HG02885 (cell line): ENCODE data around the gene NCCRP1.

Experiments used
- ATAC-seq: cut with Tn5 transposase; IDR thresholded peaks from one replicate; pipeline ENCODE4 v1.9.1; 2021; ENCODE audit warnings: mild to moderate bottlenecking; ENCODE audit not compliant: unreplicated experiment, poor library complexity

Gene NCCRP1

DNA sequence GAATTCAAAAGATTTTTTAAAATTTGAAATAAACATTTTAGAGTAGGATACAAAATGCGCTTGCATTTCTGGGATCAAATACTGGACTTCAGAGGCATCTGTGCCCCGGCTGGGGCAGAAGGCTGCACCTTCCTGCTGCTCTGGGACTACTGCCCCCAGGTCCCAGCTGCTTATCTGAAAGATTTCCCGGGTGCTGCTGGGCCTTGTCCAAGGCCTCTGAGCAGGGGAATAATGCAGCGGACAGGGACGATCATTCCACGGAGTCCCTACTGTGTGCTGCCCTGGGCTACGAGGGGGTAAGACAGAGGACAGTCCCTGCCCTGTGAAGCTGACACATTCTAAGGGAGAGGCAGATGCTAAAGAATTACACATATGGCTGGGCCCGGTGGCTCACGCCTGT lies 33.1 kb upstream of the NCCRP1 start:
- ATAC-seq: no peak

DNA sequence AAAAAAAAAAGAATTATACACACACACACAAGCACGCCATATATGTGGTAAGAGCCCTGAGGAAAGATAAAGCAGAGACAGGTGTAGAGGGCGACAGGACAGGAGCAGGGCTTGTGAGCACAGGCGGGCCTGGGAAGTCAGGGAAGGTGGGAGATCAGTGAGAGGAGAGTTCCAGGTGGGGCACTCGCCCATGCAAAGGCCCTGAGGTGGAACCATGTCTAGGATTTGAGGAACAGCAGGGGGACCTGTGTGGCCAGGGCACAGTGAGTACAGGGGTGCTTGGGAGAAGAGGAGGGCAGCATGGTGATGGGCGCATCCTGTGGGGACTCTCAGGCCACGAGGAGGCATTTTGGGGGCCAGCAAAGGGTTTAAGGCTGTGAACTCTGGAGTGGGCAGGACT lies 32.5 kb upstream of the NCCRP1 start:
- no peak for ATAC-seq

DNA sequence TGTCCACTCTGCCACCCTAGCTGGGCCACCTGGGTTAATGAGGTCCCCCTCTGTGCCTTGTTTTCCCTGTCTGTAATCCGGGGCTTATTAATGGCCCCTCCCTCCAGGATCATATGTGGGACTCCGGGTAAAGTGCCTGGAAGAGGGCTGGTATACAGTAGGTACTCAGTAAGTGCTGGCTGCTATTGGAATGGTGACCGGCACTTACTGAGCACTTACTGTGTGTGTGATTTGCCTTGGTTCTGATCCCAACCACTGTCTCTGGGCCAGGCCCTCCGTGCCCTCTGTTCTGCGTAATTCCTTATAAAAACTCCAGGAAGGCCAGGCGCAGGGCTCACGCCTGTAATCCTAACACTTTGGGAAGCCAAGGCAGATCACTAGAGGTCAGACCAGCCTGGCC lies 30.9 kb upstream of the NCCRP1 start:
- no peak for ATAC-seq

DNA sequence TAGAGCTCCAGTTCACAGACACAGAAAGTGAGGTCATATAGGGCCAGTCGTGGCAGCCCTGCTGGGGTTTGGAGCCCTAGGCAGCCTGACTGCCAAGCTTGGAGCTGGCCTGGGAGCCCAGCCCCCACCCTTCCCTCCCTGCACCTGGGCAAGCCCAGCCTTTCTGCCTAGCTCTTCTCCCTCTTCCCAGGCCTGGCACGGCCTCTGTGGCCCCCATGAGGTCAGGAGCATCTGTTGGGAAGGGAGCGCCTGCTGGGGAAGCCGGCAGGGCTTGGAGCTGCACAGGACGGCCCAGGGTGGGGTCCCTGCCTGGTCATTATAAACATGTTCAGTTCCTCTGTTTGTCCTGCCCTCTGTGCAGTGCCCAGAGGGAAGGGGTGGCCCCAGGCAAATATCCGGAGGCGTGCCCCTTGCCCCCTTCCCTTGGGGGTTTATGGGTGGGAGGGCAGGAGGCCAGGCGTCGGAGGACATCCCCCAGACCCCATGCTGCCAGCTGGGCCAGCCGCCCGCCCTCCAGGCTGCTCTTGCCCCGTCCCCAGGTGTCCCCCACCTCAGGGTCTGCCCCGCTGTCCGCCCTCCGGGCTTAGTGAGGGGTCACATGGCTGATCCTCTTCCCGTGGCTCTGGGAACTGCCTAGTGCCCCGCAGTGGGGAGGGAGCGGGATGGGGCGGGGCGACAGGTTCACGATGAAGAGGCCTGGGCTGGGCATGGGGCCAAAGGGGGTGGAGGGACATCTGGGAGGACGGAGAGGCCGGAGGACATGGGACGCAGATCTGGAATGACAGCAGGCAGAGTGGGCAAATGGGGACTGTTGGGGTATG lies 30.0 kb upstream of the NCCRP1 start:
- ATAC-seq: no peak

DNA sequence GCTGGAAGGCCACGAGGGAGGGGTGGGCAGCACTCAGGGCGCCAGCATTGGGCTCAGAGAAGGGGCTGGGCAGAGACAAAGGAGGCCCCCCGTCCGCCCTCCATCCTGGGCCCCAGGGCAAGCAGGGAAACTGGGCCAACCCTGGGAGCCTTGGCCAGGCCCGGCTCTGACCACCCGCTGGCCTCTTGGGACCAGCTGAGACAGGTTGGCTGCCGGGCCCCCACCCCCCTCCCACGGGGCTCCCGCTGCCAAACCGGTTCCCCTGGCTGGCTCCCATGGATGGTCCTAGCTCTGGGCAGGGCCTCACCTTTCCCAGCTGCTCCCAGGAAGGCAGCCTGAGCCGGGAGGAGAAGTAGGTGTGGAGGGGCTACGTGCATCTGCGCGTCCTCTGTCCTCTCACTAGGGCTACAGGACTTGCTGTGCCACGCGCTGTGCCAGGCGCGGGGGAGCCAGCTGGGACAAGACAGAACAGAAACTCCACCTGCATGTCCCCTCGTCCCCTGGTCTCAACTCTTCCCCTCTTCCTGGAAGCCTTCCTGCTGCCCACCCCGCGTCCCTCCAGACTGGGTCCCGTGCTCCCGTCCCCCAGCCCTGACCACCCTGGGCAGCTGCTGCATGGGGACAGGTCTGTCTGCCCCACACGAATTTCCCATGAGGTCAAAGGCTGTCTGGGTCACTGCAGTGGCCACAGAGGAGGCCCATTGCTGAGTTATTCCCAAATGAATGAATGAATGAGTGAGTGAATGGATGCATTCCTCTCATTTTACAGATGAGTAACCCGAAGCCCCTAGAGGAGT lies 29.1 kb upstream of the NCCRP1 start:
- ATAC-seq: no peak

DNA sequence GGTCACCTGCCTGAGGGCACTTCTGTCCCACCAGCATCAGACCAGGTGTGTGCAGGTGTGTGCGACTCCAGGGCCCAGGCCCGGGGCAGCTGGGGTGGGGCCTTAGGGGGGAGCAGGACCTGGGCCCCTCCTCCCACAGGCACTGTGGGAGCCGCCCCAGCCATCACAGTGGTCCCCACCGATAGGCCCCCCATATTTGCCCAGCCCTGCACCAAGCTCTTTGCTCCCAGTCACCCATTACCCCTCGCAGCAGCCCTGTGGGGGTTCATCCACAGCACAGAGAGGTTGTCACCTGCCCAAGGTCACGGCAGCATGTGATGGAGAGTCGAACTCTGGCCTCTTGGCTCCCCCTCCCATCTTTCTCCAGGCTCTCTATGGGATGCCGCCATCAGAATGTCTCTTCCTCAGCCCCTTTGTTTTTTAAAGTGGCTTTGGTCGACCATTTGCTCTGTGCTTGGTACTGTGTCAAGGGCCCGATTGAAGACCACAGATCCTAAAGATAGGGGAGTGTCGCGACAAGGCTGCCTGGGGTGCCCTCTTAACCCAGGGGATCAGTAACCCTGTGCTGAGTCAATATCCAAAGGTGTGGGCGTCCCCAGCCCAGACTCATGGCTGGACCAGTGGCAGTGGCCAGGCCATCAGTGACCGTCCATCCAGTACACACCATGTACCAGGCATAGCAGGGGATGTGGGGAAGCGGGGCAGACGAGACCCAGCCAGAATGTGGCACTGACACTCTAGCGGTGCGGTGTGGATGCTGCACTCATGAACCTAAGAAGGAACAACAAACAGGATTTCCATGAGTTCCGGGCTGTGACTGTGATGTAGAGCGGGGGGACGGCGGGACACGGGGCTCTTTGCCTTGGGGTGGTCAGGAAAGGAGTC lies 28.3 kb upstream of the NCCRP1 start:
- ATAC-seq: no peak

DNA sequence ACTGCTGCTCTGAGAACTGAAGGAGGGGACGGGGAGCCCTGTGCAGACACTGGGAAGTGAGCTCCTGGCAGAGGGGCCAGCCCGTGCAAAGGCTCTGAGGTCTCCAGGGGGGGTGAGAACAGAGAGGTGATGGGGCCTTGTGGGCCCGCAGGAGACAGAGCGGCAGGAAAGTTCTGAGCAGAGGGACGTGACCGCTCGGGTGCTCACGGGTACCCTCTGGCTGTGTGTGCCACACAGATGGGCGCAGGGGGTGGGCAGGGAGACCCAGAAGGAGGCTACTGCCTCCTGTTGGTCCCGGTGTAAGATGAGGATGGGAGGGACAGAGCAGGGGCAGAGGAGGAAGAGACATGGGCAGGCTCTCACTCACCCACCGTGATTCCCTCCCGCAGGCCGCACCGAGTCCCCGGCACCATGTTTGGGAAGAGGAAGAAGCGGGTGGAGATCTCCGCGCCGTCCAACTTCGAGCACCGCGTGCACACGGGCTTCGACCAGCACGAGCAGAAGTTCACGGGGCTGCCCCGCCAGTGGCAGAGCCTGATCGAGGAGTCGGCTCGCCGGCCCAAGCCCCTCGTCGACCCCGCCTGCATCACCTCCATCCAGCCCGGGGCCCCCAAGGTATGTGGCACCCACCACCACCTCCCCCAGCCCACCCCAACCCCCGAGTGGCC lies 27.5 kb upstream of the NCCRP1 start:
- no peak for ATAC-seq

DNA sequence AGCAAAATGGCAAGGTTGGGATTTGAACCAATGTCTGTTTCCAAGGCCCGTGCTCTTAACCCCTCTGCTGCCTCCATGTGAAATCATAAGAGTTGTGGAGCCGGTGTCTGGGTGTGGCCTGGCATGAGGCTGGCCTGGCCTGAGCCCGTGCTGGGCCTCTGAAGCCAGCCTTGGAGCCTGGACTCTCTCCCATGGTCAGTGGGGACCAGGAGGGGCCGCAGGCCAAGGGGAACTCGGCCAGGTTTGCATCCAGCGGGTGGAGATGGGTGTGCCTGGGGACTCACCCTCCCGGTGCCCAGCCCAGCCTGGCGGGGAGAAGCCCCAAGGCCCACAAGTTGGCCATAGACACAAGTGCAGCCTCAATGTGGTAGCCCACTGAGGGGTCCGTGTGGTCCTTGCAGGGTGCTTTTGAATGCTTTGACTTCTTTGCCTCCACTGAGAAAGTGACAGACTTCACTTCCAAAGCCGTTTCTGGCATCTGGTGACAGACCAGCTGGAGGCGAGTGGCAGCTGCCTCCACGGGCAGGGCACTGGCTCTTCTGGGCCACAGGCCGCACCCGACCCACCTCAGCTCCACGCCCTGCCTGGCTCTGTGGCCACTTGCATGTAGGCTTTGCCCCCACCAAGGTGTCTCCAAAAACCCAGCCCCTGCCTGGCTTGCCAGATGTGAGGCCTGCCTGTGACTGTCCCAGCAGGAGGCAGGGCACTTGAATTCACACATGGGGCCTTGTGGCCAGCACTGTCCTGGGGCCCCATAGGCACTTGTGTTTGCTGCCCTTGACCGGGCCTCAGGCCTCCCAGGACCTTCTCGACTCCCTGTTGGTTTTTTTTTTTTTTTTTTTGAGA lies 26.2 kb upstream of the NCCRP1 start:
- no peak for ATAC-seq

DNA sequence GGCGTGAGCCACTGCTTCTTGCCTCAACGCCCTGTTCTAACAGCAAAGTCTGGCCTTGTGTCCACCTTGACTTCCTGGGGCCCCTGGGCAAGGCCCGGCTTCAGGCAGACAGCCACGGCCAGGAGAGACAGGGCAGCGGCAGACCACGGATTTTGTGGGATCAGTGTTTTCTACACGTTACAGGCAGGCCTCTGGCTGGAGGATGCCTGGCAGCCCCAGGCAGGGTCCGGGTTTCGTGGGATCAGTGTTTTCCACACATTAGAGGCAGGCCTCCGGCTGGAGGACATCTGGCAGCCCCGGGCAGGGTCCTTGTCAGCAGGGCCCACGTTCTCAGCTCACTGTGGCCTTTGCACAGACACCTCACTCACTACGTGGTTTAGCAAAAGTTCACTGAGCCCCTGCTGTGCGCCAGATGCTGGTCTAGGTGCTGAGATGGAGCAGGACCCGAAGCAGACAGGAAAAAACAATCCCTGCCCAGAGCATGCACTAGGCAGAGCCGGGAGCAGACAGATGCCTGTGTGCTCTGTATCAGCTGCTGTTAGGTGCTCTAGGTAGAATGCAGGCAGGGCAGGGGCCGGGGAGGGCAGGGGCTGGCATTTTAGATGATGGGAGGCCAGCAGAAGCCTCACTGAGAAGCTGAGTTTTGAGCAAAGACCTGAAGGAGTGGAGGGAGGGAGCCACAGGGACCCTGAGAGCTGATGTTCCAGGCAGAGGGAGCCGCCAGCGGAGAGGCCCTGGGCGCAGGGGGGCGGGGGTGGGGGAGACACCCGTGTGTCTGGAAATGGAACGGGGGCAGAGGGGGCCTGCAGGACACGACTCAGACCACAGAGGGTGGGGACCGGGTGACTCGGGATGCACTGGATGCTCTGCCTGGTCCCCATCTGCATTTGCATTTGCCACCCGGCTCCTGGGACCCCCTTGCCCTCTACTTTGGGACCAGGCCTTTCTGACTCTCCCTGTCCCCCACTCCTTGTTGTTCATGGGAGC lies 25.0 kb upstream of the NCCRP1 start:
- no peak for ATAC-seq

DNA sequence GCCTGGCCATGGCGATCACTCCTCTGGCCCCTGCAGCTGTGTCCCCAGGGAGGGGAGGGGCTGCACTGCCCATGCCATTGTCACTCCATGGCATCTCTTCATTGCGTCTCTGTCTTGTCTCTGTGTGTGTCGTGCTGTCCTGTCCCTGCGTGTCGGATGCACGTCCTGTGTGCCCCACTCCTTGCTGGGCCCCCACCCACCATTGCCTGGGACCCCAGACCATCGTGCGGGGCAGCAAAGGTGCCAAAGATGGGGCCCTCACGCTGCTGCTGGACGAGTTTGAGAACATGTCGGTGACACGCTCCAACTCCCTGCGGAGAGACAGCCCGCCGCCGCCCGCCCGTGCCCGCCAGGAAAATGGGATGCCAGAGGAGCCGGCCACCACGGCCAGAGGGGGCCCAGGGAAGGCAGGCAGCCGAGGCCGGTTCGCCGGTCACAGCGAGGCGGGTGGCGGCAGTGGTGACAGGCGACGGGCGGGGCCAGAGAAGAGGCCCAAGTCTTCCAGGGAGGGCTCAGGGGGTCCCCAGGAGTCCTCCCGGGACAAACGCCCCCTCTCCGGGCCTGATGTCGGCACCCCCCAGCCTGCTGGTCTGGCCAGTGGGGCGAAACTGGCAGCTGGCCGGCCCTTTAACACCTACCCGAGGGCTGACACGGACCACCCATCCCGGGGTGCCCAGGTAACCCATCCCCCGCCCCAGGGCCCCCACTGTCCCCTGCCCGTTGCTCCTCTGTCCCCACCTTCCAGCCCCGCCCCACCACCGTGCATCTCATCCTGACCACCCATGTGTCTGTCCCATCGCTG lies 23.9 kb upstream of the NCCRP1 start:
- ATAC-seq: no peak

DNA sequence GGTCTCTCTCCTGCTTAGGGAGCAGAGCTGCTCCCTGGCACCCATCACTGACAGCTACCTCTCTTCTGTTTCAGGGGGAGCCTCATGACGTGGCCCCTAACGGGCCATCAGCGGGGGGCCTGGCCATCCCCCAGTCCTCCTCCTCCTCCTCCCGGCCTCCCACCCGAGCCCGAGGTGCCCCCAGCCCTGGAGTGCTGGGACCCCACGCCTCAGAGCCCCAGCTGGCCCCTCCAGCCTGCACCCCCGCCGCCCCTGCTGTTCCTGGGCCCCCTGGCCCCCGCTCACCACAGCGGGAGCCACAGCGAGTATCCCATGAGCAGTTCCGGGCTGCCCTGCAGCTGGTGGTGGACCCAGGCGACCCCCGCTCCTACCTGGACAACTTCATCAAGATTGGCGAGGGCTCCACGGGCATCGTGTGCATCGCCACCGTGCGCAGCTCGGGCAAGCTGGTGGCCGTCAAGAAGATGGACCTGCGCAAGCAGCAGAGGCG lies 23.2 kb upstream of the NCCRP1 start:
- ATAC-seq: no peak

DNA sequence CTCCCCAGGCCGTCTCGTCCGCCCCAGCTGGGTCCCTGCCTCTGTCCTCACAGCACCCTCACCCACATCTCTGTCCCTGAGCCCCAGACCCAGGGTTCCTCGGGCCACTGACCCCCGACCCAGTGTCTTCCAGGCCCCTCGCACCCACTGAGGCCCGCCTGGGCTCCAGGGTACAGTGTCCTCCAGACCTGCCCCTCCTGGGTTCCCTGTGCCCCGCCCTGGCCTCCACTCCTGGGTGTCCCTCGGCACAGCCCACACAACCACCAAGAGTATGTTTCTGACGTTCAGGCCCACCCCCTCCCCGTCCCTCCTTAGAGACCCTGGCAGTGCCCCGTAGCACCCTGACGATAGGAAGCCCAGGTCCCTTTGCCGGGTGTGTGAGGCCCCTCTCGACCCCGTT lies 22.6 kb upstream of the NCCRP1 start:
- no peak for ATAC-seq

DNA sequence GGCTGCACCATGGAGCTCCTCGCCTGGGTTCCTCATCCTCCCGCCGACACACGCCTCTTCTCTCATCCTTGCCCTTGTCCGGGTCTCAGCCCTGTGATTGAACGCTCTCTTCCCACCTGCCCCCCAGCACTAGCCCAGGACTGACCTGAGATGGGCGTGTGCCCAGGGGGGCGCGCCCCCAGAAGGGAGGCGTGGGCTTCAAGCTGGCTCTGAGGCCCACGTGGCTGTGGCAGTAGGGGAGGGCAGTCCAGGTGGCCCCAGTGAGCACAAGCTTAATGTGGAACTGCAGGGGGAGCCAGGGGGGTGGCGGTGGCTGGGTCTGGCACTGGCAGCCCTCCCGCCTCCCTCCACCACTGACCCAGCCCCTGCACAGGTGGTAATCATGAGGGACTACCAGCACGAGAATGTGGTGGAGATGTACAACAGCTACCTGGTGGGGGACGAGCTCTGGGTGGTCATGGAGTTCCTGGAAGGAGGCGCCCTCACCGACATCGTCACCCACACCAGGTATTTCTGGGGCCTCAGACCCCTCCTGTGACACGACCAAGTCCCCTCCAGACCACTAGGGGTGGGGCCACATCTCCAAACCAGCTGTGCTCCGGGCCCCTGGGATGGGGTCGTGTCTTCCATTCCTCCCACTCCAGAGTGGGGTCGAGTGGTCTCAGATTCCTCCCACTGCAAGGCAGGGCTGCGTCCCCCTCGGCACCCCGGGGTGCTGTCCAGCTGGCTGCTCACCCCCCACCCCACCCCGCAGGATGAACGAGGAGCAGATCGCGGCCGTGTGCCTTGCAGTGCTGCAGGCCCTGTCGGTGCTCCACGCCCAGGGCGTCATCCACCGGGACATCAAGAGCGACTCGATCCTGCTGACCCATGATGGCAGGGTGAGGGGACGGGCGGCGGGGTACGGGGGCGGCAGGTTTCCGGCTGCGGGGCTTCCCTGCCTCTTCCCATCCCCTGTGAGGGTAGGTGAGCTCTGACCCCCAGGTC lies 21.9 kb upstream of the NCCRP1 start:
- no peak for ATAC-seq

DNA sequence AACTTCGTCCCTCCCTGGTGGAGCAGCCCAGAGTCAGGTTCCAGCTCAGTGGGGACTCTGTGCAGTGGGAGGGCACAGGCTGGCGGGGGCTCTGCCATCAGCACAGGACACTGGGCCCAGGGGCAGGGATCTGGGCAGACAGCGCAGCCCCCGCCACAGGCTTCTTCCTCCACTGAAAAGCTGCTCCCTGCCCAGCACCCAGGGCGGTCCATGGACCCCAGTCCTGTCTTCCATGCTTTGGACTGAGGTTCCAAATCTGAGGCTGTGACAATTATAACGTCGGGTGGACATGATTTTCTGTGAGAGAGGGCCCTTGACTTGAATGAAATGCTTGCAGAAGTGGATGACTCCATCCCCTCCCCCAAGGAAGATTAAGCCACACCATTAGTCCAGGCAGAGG lies 21.2 kb upstream of the NCCRP1 start:
- no peak for ATAC-seq

DNA sequence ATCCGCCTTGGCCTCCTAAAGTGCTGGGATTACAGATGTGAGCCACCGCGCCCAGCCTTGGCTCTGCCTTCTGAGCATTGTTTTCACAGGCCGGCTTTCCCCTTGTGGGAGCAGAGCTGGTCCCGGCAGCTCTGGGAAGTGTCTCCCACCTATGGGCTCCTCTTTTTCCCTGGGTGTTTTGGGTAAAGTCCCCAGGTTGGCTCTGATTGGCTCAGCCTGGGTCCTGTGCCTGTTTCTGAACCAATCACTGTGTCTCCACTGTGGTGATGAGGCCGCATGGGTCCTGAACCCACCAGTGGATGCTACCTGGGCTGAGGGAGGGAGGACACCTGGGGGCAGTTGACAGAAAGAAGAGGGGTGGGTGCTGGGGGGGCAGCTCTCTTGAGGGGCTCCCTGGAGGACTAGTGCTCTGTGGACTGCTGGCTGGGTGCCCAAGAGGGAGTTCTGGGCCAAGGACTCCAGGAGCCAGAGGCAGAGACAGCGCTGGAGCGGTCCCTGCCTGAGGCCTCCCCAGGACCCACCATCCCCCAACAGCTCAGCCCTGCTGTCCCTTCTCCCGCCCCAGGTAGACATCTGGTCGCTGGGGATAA lies 19.6 kb upstream of the NCCRP1 start:
- ATAC-seq: no peak

DNA sequence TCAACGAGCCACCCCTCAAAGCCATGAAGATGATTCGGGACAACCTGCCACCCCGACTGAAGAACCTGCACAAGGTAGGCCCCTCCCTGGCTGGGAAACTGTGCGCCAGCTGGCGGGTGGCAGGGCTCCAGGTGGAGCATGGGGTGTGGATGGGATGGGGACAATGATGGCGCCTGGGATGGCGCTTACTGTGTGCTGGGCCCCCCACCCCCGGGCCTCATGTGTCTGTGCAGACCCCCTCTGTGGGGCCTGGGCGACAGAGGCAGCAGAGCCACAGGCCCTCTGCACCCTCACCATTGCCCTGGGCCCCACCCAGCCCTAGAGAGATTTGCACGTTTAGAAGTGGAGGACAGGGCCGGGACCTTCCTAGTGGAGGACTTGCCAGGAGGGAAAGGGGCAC lies 19.0 kb upstream of the NCCRP1 start:
- ATAC-seq: no peak
